DOHH2 (cell line): ENCODE measurements around the gene CBLC.

Experiments used
- EZH2phosphoT487 ChIP-seq: fragments of 200-600 bp; sonication (generic); IDR thresholded peaks from 2 replicates; pipeline ENCODE4 v1.6.1; 2017; ENCODE audit warnings: borderline replicate concordance, mild to moderate bottlenecking, antibody characterized with exemption, low read length, moderate library complexity, mixed read lengths
- TF ChIP-seq, protein P1 (sequence below): fragments of 200-600 bp; sonication (generic); IDR thresholded peaks from one replicate; pipeline ENCODE4 v1.5.1; 2014; ENCODE audit warnings: antibody characterized with exemption, mild to moderate bottlenecking, low read depth, low read length; ENCODE audit not compliant: poor library complexity, severe bottlenecking

- TF ChIP-seq, protein P1, sequence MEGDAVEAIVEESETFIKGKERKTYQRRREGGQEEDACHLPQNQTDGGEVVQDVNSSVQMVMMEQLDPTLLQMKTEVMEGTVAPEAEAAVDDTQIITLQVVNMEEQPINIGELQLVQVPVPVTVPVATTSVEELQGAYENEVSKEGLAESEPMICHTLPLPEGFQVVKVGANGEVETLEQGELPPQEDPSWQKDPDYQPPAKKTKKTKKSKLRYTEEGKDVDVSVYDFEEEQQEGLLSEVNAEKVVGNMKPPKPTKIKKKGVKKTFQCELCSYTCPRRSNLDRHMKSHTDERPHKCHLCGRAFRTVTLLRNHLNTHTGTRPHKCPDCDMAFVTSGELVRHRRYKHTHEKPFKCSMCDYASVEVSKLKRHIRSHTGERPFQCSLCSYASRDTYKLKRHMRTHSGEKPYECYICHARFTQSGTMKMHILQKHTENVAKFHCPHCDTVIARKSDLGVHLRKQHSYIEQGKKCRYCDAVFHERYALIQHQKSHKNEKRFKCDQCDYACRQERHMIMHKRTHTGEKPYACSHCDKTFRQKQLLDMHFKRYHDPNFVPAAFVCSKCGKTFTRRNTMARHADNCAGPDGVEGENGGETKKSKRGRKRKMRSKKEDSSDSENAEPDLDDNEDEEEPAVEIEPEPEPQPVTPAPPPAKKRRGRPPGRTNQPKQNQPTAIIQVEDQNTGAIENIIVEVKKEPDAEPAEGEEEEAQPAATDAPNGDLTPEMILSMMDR = no peak
- TF ChIP-seq EZH2phosphoT487 = no peak
Measured at GRCh38 chr19:44741841-44742329, 35.8 kb upstream of the CBLC start.
